HL-60 (cell line): Measurements from ENCODE around the gene MRPL17.
A peak's percentile ranks its signal among the peaks of the same experiment; 100 is the strongest.

ENCODE experiments used
- DNase-seq, 2 experiments: peaks; one replicate each; pipeline ENCODE4 v3.0.0-alpha.2; 2010 to 2020; ENCODE audit warnings: low read depth in 1 of 2, low spot score in 1 of 2
- H3K27ac ChIP-seq: fragments of 250-450 bp; sonication (Bioruptor Pico); replicated peaks from 2 replicates; pipeline ENCODE4 v1.5.1; 2020; ENCODE audit warnings: mild to moderate bottlenecking, moderate library complexity
- H3K27me3 ChIP-seq: fragments of 250-450 bp; sonication (Bioruptor Pico); 2 replicates; pipeline ENCODE4 v1.5.1; 2021; ENCODE audit warnings: mild to moderate bottlenecking, moderate library complexity; ENCODE audit not compliant: insufficient read depth, poor library complexity, severe bottlenecking
- H3K4me3 ChIP-seq: replicated peaks from 2 replicates; pipeline ENCODE4 v1.5.1; 2011; ENCODE audit warnings: mild to moderate bottlenecking, control low read depth, low read length; ENCODE audit not compliant: insufficient read depth
- GABPA ChIP-seq: IDR thresholded peaks from 2 replicates; pipeline ENCODE4 v1.6.1; 2012; ENCODE audit warnings: low read depth
- POLR2AphosphoS5 ChIP-seq: IDR thresholded peaks from 2 replicates; pipeline ENCODE4 v1.6.1; 2012; ENCODE audit warnings: low read depth
- SPI1 ChIP-seq: IDR thresholded peaks from 2 replicates; pipeline ENCODE4 v1.6.1; 2012; ENCODE audit warnings: low read depth, mild to moderate bottlenecking, borderline replicate concordance
- TF ChIP-seq, protein P1 (sequence below): IDR thresholded peaks from 2 replicates; pipeline ENCODE4 v1.6.1; 2012; ENCODE audit warnings: low read depth; ENCODE audit not compliant: insufficient replicate concordance
- TF ChIP-seq, protein P2 (sequence below): IDR thresholded peaks from one replicate; pipeline ENCODE4 v1.5.1; 2011; ENCODE audit warnings: low read length, control low read depth, inconsistent platforms; ENCODE audit not compliant: insufficient read depth

Gene MRPL17

DNA sequence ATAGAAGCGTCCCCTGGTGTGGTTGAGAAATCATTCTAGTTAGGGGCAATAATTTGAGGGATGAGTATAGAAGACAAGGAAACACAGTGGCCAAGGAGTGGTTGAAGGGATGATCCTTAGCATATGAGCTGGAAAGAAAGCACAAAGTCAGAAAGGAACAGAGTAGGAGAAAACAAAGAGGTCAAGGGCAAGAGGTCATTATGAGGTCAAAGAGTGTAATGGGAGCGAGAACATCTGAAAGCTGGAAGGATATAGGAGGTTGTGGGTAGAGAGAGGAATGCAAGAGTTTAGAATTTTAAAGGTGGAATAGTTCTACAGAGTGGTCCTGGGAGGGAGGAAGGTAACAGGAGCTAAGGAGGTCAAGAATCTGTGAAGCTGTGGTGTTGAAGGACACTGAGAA, 29.5 kb downstream of the MRPL17 start:
- no peak for DNase-seq
- Histone ChIP-seq H3K4me3 (no peak overlapping the region), H3K27me3 (peaks cover 13% of the 10 kb centered on the region), H3K27ac (no peak overlapping the region)
- no peak for TF ChIP-seq SPI1
- no peak for TF ChIP-seq POLR2AphosphoS5
- no peak for TF ChIP-seq GABPA
- TF ChIP-seq, protein P1, sequence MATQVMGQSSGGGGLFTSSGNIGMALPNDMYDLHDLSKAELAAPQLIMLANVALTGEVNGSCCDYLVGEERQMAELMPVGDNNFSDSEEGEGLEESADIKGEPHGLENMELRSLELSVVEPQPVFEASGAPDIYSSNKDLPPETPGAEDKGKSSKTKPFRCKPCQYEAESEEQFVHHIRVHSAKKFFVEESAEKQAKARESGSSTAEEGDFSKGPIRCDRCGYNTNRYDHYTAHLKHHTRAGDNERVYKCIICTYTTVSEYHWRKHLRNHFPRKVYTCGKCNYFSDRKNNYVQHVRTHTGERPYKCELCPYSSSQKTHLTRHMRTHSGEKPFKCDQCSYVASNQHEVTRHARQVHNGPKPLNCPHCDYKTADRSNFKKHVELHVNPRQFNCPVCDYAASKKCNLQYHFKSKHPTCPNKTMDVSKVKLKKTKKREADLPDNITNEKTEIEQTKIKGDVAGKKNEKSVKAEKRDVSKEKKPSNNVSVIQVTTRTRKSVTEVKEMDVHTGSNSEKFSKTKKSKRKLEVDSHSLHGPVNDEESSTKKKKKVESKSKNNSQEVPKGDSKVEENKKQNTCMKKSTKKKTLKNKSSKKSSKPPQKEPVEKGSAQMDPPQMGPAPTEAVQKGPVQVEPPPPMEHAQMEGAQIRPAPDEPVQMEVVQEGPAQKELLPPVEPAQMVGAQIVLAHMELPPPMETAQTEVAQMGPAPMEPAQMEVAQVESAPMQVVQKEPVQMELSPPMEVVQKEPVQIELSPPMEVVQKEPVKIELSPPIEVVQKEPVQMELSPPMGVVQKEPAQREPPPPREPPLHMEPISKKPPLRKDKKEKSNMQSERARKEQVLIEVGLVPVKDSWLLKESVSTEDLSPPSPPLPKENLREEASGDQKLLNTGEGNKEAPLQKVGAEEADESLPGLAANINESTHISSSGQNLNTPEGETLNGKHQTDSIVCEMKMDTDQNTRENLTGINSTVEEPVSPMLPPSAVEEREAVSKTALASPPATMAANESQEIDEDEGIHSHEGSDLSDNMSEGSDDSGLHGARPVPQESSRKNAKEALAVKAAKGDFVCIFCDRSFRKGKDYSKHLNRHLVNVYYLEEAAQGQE = no peak
- TF ChIP-seq, protein P2, sequence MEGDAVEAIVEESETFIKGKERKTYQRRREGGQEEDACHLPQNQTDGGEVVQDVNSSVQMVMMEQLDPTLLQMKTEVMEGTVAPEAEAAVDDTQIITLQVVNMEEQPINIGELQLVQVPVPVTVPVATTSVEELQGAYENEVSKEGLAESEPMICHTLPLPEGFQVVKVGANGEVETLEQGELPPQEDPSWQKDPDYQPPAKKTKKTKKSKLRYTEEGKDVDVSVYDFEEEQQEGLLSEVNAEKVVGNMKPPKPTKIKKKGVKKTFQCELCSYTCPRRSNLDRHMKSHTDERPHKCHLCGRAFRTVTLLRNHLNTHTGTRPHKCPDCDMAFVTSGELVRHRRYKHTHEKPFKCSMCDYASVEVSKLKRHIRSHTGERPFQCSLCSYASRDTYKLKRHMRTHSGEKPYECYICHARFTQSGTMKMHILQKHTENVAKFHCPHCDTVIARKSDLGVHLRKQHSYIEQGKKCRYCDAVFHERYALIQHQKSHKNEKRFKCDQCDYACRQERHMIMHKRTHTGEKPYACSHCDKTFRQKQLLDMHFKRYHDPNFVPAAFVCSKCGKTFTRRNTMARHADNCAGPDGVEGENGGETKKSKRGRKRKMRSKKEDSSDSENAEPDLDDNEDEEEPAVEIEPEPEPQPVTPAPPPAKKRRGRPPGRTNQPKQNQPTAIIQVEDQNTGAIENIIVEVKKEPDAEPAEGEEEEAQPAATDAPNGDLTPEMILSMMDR = no peak

DNA sequence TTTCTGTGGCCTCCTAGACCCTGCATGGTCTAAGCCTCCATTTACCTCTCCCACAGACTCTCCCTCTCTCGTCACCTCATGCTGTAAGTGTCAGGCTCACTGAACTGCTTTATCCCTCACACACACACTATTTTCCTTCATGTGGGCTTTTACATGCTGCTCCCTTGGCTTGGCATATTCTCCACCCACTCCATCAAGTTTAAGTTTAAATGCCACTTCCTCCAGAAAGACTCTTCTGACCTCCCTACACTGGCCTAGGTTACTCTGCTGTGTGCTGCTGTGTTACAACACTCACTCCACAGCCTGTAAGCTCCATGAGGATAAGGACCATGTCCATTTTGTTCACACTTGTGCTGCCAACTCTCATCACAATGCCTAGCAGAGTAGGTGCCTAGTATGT, 30.0 kb downstream of the MRPL17 start:
- Histone ChIP-seq H3K27ac (no peak overlapping the region), H3K4me3 (no peak overlapping the region), H3K27me3 (peaks cover 13% of the 10 kb centered on the region)
- TF ChIP-seq GABPA = no peak
- TF ChIP-seq, protein P1 = no peak
- no peak for TF ChIP-seq SPI1
- TF ChIP-seq, protein P2 = no peak
- TF ChIP-seq POLR2AphosphoS5 = no peak
- no peak for DNase-seq

DNA sequence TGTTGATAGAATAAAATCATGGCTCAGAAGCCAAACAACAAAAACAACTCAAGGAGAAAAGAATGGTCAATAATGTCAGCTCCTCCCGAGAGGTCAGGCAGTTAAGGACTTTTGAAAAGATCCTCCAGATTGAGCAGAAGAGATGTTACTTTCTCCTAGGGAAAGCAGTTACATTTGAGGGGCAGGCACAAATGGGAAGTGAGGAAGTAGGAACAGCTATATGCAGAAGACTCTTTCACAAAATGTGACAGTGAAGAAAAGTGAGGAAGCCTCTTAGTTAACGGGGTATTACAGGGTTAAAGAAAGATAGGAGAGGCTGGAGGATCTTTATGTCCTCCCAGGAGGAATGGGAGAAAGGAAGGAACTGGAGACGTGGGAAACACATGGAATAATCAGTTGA, 31.0 kb downstream of the MRPL17 start:
- Histone ChIP-seq H3K27me3 (peaks cover 13% of the 10 kb centered on the region), H3K27ac (no peak overlapping the region), H3K4me3 (no peak overlapping the region)
- DNase-seq = no peak
- TF ChIP-seq SPI1 (peak; percentile 51; the same call in 1 of the 2 replicates), GABPA (no peak)

DNA sequence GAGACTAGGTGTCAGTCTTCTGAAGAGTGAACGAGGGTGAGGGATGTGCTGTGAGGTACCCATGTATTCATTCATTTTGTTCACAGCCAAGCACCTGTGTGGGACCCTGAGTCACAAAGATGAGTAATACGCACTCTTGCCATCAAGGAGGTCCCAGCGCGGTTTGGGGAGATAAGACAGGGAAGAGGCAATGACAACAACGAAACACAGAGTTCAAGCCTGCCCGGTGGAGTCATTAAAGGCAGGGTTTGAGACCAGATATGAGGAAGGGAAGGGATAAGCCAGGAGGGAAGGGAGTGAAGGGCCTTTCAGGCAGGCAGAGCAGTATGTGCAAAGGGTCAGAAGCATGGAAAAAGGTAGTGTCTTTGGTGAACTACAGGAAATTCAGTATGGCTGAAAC, 32.2 kb downstream of the MRPL17 start:
- no peak for DNase-seq
- Histone ChIP-seq H3K27ac (no peak overlapping the region), H3K4me3 (no peak overlapping the region), H3K27me3 (peaks cover 6% of the 10 kb centered on the region)
- TF ChIP-seq, protein P2 = no peak
- TF ChIP-seq POLR2AphosphoS5 (no peak), GABPA (no peak), SPI1 (no peak)
- TF ChIP-seq, protein P1 = no peak
